Neural crest cell (in vitro differentiated cells): ENCODE data around the gene BCL2L11. TPM values are rescaled to one million over a fixed set of nuclear protein-coding genes. Genes with fewer than 3 reads are reported as not detected.

ENCODE experiments used
- DNase-seq: peaks from one replicate; pipeline ENCODE4 v3.0.0; 2021; ENCODE audit warnings: low read depth, mixed read lengths, low spot score
- H3K27ac Mint-ChIP-seq: one replicate; pipeline ENCODE4 v1.8.0; 2021; ENCODE audit warnings: mild to moderate bottlenecking, mixed read lengths; ENCODE audit not compliant: unreplicated experiment
- H3K27me3 Mint-ChIP-seq: 2 replicates; pipeline ENCODE4 v1.8.0; 2021; ENCODE audit warnings: low read depth, mild to moderate bottlenecking, mixed read lengths
- H3K36me3 Mint-ChIP-seq: 2 replicates; pipeline ENCODE4 v1.8.0; 2021; ENCODE audit warnings: low read depth, mild to moderate bottlenecking, mixed read lengths
- H3K4me1 Mint-ChIP-seq: 2 replicates; pipeline ENCODE4 v1.8.0; 2021; ENCODE audit warnings: mixed read lengths
- H3K4me3 Mint-ChIP-seq: one replicate; pipeline ENCODE4 v1.8.0; 2021; ENCODE audit warnings: mild to moderate bottlenecking, mixed read lengths
- H3K9me3 Mint-ChIP-seq: 2 replicates; pipeline ENCODE4 v1.8.0; 2021; ENCODE audit warnings: mixed read lengths
- total RNA-seq: library from RNA; stranded (reverse); gene quantifications from 2 replicates; pipeline ENCODE4 v1.2.1, GENCODE V29; 2021
- TF ChIP-seq, protein P1 (sequence below): fragments of 200-600 bp; sonication (generic); conservative IDR thresholded peaks from 2 replicates; pipeline ENCODE4 v1.5.0; 2021; ENCODE audit warnings: antibody characterized with exemption, mild to moderate bottlenecking

BCL2L11 gene
- total RNA-seq, 1 donor from 2014 or later, result 16.4 TPM

DNA sequence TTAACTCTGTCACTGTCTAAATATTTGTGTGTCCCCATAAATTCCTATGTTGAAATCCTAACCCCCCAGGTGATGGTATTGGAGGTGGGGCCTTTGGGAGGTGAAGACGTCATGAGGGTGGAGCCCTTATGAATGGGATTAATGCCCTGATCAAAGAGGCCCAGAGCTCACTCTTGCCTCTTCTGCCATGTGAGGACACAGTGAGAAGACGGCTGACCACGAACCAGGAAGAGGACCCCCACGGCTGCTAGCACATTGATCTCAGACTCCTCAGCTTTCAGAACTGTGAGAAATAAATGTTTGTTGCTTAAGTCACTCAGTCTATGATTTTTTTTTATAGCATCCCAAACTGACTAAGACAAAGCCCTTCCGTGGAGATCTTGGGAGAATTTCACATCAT is 71.2 kb downstream of the BCL2L11 start:
- DNase-seq, result no peak
- no peaks in the 10 kb centered on the region for H3K36me3 Mint-ChIP-seq
- TF ChIP-seq, protein P1, sequence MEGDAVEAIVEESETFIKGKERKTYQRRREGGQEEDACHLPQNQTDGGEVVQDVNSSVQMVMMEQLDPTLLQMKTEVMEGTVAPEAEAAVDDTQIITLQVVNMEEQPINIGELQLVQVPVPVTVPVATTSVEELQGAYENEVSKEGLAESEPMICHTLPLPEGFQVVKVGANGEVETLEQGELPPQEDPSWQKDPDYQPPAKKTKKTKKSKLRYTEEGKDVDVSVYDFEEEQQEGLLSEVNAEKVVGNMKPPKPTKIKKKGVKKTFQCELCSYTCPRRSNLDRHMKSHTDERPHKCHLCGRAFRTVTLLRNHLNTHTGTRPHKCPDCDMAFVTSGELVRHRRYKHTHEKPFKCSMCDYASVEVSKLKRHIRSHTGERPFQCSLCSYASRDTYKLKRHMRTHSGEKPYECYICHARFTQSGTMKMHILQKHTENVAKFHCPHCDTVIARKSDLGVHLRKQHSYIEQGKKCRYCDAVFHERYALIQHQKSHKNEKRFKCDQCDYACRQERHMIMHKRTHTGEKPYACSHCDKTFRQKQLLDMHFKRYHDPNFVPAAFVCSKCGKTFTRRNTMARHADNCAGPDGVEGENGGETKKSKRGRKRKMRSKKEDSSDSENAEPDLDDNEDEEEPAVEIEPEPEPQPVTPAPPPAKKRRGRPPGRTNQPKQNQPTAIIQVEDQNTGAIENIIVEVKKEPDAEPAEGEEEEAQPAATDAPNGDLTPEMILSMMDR, result no peak

DNA sequence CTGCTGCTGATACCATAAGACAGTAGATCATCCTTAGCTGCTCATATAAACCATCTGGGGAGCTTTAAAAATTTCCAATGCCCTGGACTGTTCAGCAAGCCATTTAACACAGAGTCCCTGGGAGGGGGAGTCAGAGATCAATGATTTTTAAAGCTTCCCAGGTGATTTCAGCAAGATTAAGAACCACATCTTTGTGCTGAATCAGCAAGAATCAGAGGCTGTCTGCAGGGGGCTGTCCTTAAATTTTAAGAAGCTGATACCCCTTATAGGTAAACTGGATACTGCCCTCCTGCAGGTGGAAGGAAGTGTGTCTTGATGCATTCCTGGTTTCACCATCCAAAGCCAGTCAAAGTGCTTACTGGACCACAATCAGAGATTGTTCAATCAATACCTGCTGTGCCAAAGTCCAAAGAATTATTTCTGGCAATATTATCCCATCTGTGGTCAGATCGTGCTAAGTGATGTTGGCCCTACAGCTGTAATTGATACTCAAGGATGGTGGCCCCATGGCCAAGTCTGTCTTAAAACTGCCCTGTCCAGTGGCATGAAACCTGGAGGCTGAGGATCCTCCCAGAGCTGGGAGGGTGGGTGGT is 72.2 kb downstream of the BCL2L11 start:
- Mint-ChIP-seq H3K9me3 (no peaks in the 10 kb centered on the region), H3K27me3 (no peaks in the 10 kb centered on the region), H3K4me3 (no peak overlapping the region), H3K4me1 (peaks cover 5% of the 10 kb centered on the region), H3K27ac (no peak overlapping the region), H3K36me3 (no peaks in the 10 kb centered on the region)
- TF ChIP-seq, protein P1, result no peak
- DNase-seq, result no peak

More for the DNA sequence above, 71.2 kb downstream of the BCL2L11 start:
- Mint-ChIP-seq H3K9me3 (no peaks in the 10 kb centered on the region), H3K27me3 (no peaks in the 10 kb centered on the region), H3K4me3 (no peak overlapping the region), H3K27ac (no peak overlapping the region), H3K4me1 (peaks cover 9% of the 10 kb centered on the region)

DNA sequence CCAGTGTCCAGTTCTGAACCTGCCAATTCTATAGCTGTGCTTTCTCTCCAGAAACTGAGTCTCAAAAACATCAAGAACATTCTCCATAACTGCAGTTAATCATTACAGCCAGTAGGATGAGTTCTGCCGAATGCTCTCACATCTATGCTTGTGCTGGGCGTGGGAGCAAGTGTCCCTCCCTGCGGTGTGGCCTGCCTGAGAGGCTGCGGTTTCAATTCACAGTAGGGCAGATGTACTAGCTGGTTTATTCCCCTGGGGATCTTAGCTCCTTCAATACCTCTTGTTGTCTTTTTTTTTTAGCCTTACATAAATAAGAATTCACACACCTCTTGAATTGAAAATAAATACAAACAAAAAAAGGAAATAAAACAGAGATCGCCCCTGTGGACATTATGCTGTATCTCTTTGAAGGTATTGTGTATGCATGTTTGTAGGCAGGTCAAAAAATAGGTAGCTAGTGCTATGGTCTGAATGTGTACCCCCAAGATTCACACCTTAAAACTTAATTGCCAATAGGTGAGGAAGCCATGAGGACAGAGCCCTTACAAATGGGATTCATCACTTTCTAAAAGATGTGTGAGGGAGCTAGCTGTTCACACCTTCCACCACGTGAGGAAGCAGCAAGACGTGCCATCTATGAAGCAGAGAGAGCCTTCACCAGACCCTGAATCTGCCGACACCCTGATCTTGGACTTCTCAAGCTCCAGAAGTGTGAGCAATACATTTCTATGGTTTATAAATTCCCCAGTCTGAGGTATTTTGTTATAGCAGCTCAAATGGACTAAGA is 74.3 kb downstream of the BCL2L11 start:
- TF ChIP-seq, protein P1, result peak; percentile 38
- no peaks in the 10 kb centered on the region for H3K36me3 Mint-ChIP-seq
- H3K4me3 Mint-ChIP-seq, result no peak overlapping the region
- H3K4me1 Mint-ChIP-seq, result peaks cover 5% of the 10 kb centered on the region
- no peak overlapping the region for H3K27ac Mint-ChIP-seq
- H3K9me3 Mint-ChIP-seq, result peaks cover 2% of the 10 kb centered on the region
- H3K27me3 Mint-ChIP-seq, result no peaks in the 10 kb centered on the region
- no peak for DNase-seq

DNA sequence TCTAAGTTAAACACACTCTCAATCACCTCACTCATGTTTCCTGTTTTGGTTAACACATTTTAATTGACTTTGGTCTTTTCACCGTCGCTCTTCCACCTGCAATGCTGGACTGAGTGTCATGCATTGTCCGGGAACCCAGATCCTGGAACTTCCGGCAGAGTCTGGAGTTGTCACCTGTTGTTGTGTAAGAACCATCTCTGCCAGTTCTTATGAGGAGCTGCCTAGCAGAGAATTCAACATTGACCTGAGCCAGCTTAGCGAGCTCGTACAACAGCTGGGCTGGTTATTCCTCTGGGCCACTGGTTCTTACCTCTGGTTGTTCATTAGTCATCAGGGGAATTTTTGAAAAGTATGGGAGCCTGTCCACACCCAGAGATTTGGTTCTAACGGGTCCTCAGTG is 75.7 kb downstream of the BCL2L11 start:
- Mint-ChIP-seq H3K4me1 (peaks cover 5% of the 10 kb centered on the region), H3K27me3 (no peaks in the 10 kb centered on the region), H3K27ac (no peak overlapping the region), H3K36me3 (no peaks in the 10 kb centered on the region), H3K4me3 (no peak overlapping the region), H3K9me3 (peaks cover 2% of the 10 kb centered on the region)
- TF ChIP-seq, protein P1, result no peak
- DNase-seq, result no peak

DNA sequence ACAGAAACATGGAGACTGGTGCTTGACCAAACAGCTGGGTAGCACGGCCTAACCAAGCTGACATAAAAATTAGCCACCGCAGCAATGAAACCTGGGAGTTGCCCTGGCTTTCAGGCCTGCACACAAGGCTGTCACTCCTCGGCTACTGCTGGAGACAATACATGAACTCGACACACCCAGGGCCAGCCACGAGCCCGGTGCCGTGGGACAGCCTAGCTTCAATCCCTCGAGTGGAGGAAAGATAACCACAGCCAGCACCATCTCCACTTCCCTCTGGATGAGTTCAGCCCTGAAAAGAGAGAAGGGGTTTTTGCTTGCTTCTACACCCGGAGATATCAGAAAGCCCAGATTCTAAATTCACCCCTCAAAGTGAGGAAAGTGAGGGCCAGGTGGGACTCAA is 78.0 kb downstream of the BCL2L11 start:
- no peak for DNase-seq
- TF ChIP-seq, protein P1, result no peak
- H3K27me3 Mint-ChIP-seq, result no peaks in the 10 kb centered on the region
- peaks cover 2% of the 10 kb centered on the region for H3K9me3 Mint-ChIP-seq
- H3K4me1 Mint-ChIP-seq, result no peaks in the 10 kb centered on the region
- H3K4me3 Mint-ChIP-seq, result no peak overlapping the region
- no peak overlapping the region for H3K27ac Mint-ChIP-seq
- H3K36me3 Mint-ChIP-seq, result no peaks in the 10 kb centered on the region
